H1 (cell line): ENCODE results near the gene RO60. TPM values are rescaled to one million over a fixed set of nuclear protein-coding genes. Genes with fewer than 3 reads are reported as not detected.

Experiments
- CTCF ChIA-PET: fragments of 300-600 bp; sonication (Branson Sonifier 250); formaldehyde crosslinking; loops from one replicate; lab custom pipeline; 2021; ENCODE audit not compliant: partially characterized antibody; lab: Charles Lee
- POLR2A ChIA-PET: fragments of 300-600 bp; sonication (Branson Sonifier 250); formaldehyde crosslinking; loops from one replicate; lab custom pipeline; 2021; ENCODE audit warnings: inconsistent platforms; ENCODE audit not compliant: partially characterized antibody; lab: Charles Lee
- DNase-seq, 2 experiments: peaks; one replicate each; pipeline versions ENCODE4 v3.0.0 to v3.0.0-alpha.2; 2010 to 2022; ENCODE audit warnings: low spot score in 2 of 2, low read depth in 1 of 2, mixed read lengths in 1 of 2
- FAIRE-seq: peaks from 2 replicates; lab custom pipeline; 2011; peaks lifted over from hg19 to GRCh38; lab: Jason Lieb, UNC
- H2AFZ ChIP-seq: 2 replicates; pipeline ENCODE4 v1.8.1; 2012; ENCODE audit warnings: low read length, inconsistent platforms
- H2AK5ac ChIP-seq: 2 replicates; pipeline ENCODE4 v1.6.1; 2013; ENCODE audit warnings: low read depth, low read length
- H2BK120ac ChIP-seq: replicated peaks from 2 replicates; pipeline ENCODE3; 2013; ENCODE audit warnings: low read depth, low read length, inconsistent platforms
- H2BK12ac ChIP-seq: 2 replicates; pipeline ENCODE4 v1.6.1; 2013; ENCODE audit warnings: low read depth, low read length
- H2BK15ac ChIP-seq: 2 replicates; pipeline ENCODE4 v1.6.1; 2013; ENCODE audit warnings: low read length
- H2BK20ac ChIP-seq: 2 replicates; pipeline ENCODE4 v1.6.1; 2013; ENCODE audit warnings: low read length
- H2BK5ac ChIP-seq: 2 replicates; pipeline ENCODE4 v1.6.1; 2013; ENCODE audit warnings: low read depth, low read length
- H3K14ac ChIP-seq: 2 replicates; pipeline ENCODE4 v1.6.1; 2013; ENCODE audit warnings: inconsistent platforms; ENCODE audit not compliant: insufficient read length
- H3K18ac ChIP-seq: 2 replicates; pipeline ENCODE4 v1.6.1; 2013; ENCODE audit warnings: low read length; ENCODE audit errors: extremely low read depth
- H3K23ac ChIP-seq: 2 replicates; pipeline ENCODE4 v1.6.1; 2013; ENCODE audit warnings: inconsistent platforms; ENCODE audit not compliant: insufficient read length
- H3K23me2 ChIP-seq: 2 replicates; pipeline ENCODE4 v1.6.1; 2013; ENCODE audit warnings: low read depth, low read length
- H3K27ac ChIP-seq: 2 replicates; pipeline ENCODE4 v1.6.1; 2011; ENCODE audit warnings: low read depth, low read length, inconsistent platforms
- H3K27me3 ChIP-seq, 4 experiments: replicated peaks in 1 of 4; 1 replicate in 1 of 4; 2 replicates in 3 of 4; pipeline versions ENCODE4 v1.6.1 to v1.8.1; 2011 to 2013; ENCODE audit warnings: low read length in 3 of 4, mild to moderate bottlenecking in 3 of 4, inconsistent platforms in 2 of 4, mixed read lengths in 2 of 4, moderate library complexity in 1 of 4; ENCODE audit not compliant: control insufficient read depth in 3 of 4, insufficient read depth in 3 of 4; ENCODE audit errors: extremely low read depth in 1 of 4
- H3K36me3 ChIP-seq, 4 experiments: 2 replicates each; pipeline versions ENCODE4 v1.6.1 to v1.8.1; 2011 to 2013; ENCODE audit warnings: mild to moderate bottlenecking in 4 of 4, low read length in 3 of 4, moderate library complexity in 2 of 4, control low read depth in 1 of 4, inconsistent platforms in 1 of 4; ENCODE audit not compliant: insufficient read depth in 4 of 4, control insufficient read depth in 2 of 4
- H3K4ac ChIP-seq: replicated peaks from 2 replicates; pipeline ENCODE3; 2013; ENCODE audit warnings: low read length, low read depth, mixed read lengths, inconsistent platforms; ENCODE audit not compliant: insufficient read length
- H3K4me1 ChIP-seq, 4 experiments: replicated peaks in 1 of 4; 1 replicate in 1 of 4; 2 replicates in 3 of 4; pipeline versions ENCODE4 v1.6.1 to v1.8.1; 2011 to 2013; ENCODE audit warnings: low read length in 3 of 4, inconsistent platforms in 2 of 4, mixed read lengths in 1 of 4; ENCODE audit not compliant: insufficient read depth in 4 of 4, control insufficient read depth in 3 of 4
- H3K4me2 ChIP-seq, 2 experiments: 2 replicates each; pipeline versions ENCODE4 v1.6.1 to v1.8.1; 2011 to 2013; ENCODE audit warnings: low read depth in 2 of 2, low read length in 2 of 2, control low read depth in 1 of 2, inconsistent platforms in 1 of 2, mild to moderate bottlenecking in 1 of 2; ENCODE audit not compliant: insufficient read depth in 1 of 2
- H3K4me3 ChIP-seq, 4 experiments: fragments of 200-600, 300-600 bp in 1 of 4; sonication (generic), shearing (Covaris generic), sonication (Bioruptor Twin) in 1 of 4; 2 replicates each; pipeline versions ENCODE4 v1.5.1 to v1.8.1; 2011 to 2016; ENCODE audit warnings: low read length in 4 of 4, low read depth in 3 of 4, control low read depth in 2 of 4, inconsistent platforms in 2 of 4, mild to moderate bottlenecking in 2 of 4, mixed read lengths in 1 of 4, moderate library complexity in 1 of 4; ENCODE audit not compliant: insufficient read depth in 2 of 4; ENCODE audit errors: extremely low read depth in 1 of 4
- H3K56ac ChIP-seq: replicated peaks from 2 replicates; pipeline ENCODE3; 2013; ENCODE audit warnings: low read depth, mild to moderate bottlenecking, mixed read lengths, low read length, inconsistent platforms; ENCODE audit not compliant: insufficient read length
- H3K79me1 ChIP-seq: 2 replicates; pipeline ENCODE4 v1.6.1; 2013; ENCODE audit warnings: low read depth, low read length, control low read depth
- H3K79me2 ChIP-seq, 2 experiments: 2 replicates each; pipeline versions ENCODE4 v1.6.1 to v1.8.1; 2012 to 2013; ENCODE audit warnings: low read length in 2 of 2, mild to moderate bottlenecking in 2 of 2, inconsistent platforms in 1 of 2; ENCODE audit not compliant: insufficient read depth in 2 of 2, control insufficient read depth in 1 of 2
- H3K9ac ChIP-seq, 4 experiments: replicated peaks in 1 of 4; 1 replicate in 1 of 4; 2 replicates in 3 of 4; pipeline versions ENCODE4 v1.6.1 to v1.8.1; 2011 to 2013; ENCODE audit warnings: low read depth in 3 of 4, low read length in 3 of 4, control low read depth in 2 of 4, mild to moderate bottlenecking in 2 of 4, moderate library complexity in 2 of 4, inconsistent platforms in 1 of 4; ENCODE audit errors: extremely low read depth in 1 of 4
- H3K9me3 ChIP-seq, 2 experiments: 2 replicates each; pipeline versions ENCODE4 v1.6.1 to v1.8.1; 2012 to 2013; ENCODE audit warnings: mild to moderate bottlenecking in 2 of 2, moderate library complexity in 2 of 2, control low read depth in 1 of 2, inconsistent platforms in 1 of 2, low read depth in 1 of 2, low read length in 1 of 2, mixed read lengths in 1 of 2; ENCODE audit not compliant: insufficient read depth in 2 of 2
- H4K20me1 ChIP-seq, 2 experiments: replicated peaks in 1 of 2; 2 replicates each; pipeline versions ENCODE3 to v1.8.1; 2011 to 2013; ENCODE audit warnings: inconsistent platforms in 2 of 2, low read length in 2 of 2, mild to moderate bottlenecking in 1 of 2; ENCODE audit not compliant: insufficient read depth in 2 of 2, control insufficient read depth in 1 of 2
- H4K5ac ChIP-seq: 2 replicates; pipeline ENCODE4 v1.6.1; 2013; ENCODE audit warnings: low read length, low read depth, mixed read lengths, inconsistent platforms; ENCODE audit not compliant: insufficient read length
- H4K8ac ChIP-seq: 2 replicates; pipeline ENCODE4 v1.8.0; 2013; ENCODE audit warnings: mild to moderate bottlenecking, moderate library complexity, low read length, inconsistent platforms; ENCODE audit not compliant: insufficient read depth; ENCODE audit errors: extremely low read depth
- H4K91ac ChIP-seq: replicated peaks from 2 replicates; pipeline ENCODE3; 2013; ENCODE audit warnings: low read length, mixed read lengths, inconsistent platforms; ENCODE audit not compliant: insufficient read length
- POU5F1 ChIP-seq: IDR thresholded peaks from 2 replicates; pipeline ENCODE4 v1.6.1; 2011; ENCODE audit warnings: low read depth, mild to moderate bottlenecking, low read length, moderate library complexity
- WGBS, 2 experiments: shearing (Covaris generic) in 1 of 2; methylation state at CpG; one replicate each; pipeline versions ENCODE4 v1.1.6 to v1.1.7; 2013 to 2015; ENCODE audit warnings: low lambda C conversion rate in 2 of 2, mixed read lengths in 2 of 2, inconsistent platforms in 1 of 2, low coverage in 1 of 2, missing lambda C conversion rate in 1 of 2; ENCODE audit not compliant: insufficient replicate concordance in 2 of 2, insufficient coverage in 1 of 2, insufficient read length in 1 of 2; ENCODE audit errors: extremely low coverage in 1 of 2, missing lambda C conversion rate in 1 of 2; 5-methylcytosine and 5-hydroxymethylcytosine counted together
- polyA plus RNA-seq, 7 experiments: library from polyadenylated mRNA; depleted of rRNA in 3 of 7; stranded (reverse) in 5 of 7; unstranded in 2 of 7; fragments of >200 nt in 5 of 7; fragments of 200-250 nt in 2 of 7; gene quantifications; 1 replicate in 5 of 7; 2 replicates in 1 of 7; 4 replicates in 1 of 7; pipeline versions ENCODE4 v1.2.1 to v1.2.3, GENCODE V29; 2011 to 2013; ENCODE audit warnings: missing spikeins in 2 of 7, mixed read lengths in 2 of 7
- total RNA-seq: library from RNA; stranded (reverse); fragmentation: NEBNext Ultra II Directional; extraction: Animal tissue kit (Norgen Biotek cat#: 25700); gene quantifications from 2 replicates; pipeline ENCODE4 v1.2.1, GENCODE V29; 2021

RO60 gene
- total and polyA plus RNA-seq, 2 of the 8 experiments (the other 6 are each of a cell fraction or from before 2014, with no cell fraction given) = 13.6 to 103 TPM

GRCh38 chr1:193042766-193043691, 16.4 kb upstream of the RO60 start:
- H2BK120ac ChIP-seq = no peak overlapping the region
- ChIA-PET POLR2A (interaction anchor here (0.9 kb wide), 1 partner anchor 15 kb away, joined by 3 read pairs; no protein-coding TSS in a partner anchor), CTCF (interaction anchor here (0.9 kb wide), 1 partner anchor 10 kb away, joined by 3 read pairs; no protein-coding TSS in a partner anchor)
- no peak for TF ChIP-seq POU5F1
- 87% methylated on average over 1 of the region's 1 CpG; no CpG with 5 or more reads in 1 of the 2 experiments for WGBS, 2 experiments
- no peak overlapping the region for H2BK15ac ChIP-seq
- DNase-seq (no peak), FAIRE-seq (no peak)
- H3K9ac ChIP-seq = no peak overlapping the region
- no peaks in the 10 kb centered on the region for H3K27me3 ChIP-seq
- no peaks in the 10 kb centered on the region for H3K9me3 ChIP-seq
- no peaks in the 10 kb centered on the region; the same call in 1 of the 2 replicates for H3K23me2 ChIP-seq
- no peaks in the 10 kb centered on the region; a peak in 1 of 7 replicates for H3K4me1 ChIP-seq
- H2AFZ ChIP-seq = no peak overlapping the region
- no peak overlapping the region for H2AK5ac ChIP-seq
- no peak overlapping the region for H4K8ac ChIP-seq
- H3K4ac ChIP-seq = no peak overlapping the region
- H3K14ac ChIP-seq = no peak overlapping the region
- no peak overlapping the region for H2BK5ac ChIP-seq
- peaks cover 0 to 9% of the 10 kb centered on the region in 2 experiments; a peak in 2 of 4 replicates for H3K79me2 ChIP-seq
- H3K56ac ChIP-seq = no peak overlapping the region
- H2BK12ac ChIP-seq = no peak overlapping the region
- 0 out of 2 replicates have a peak overlapping the region, but pooled peaks have one; percentile 9 for H3K27ac ChIP-seq
- H4K20me1 ChIP-seq = no peaks in the 10 kb centered on the region
- H3K79me1 ChIP-seq = no peaks in the 10 kb centered on the region
- H3K36me3 ChIP-seq = peaks cover 0 to 18% (median 5%) of the 10 kb centered on the region in 4 experiments; a peak in 4 of 8 replicates
- no peak overlapping the region for H3K18ac ChIP-seq
- H4K91ac ChIP-seq = no peak overlapping the region
- H2BK20ac ChIP-seq = no peak overlapping the region
- H3K4me3 ChIP-seq = no peak overlapping the region
- no peak overlapping the region for H3K23ac ChIP-seq
- no peak overlapping the region for H3K4me2 ChIP-seq
- no peak overlapping the region for H4K5ac ChIP-seq
